ENCODE measurements around the gene RIOK3. TPM values are rescaled to one million over a fixed set of nuclear protein-coding genes. Genes with fewer than 3 reads are reported as not detected.
A peak's percentile ranks its signal among the peaks of the same experiment; 100 is the strongest.

The RIOK3 gene
- total and polyA plus RNA-seq, 9 donors, result 21.5 to 48.3 (median 39.2) TPM

- intact Hi-C loops (cut with DNase I), result no loop called here
- TF ChIP-seq EP300 (IDR thresholded peaks at IDR 0.05), result no peak
- 16 to 60% (median 31%) methylated on average over 11 of the region's 11 CpGs for WGBS, 3 donors
- Histone ChIP-seq H3K4me3 (no peak overlapping the region), H3K36me3 (no peaks in the 10 kb centered on the region), H3K4me1 (ENCODE audit: insufficient read depth) (no peaks in the 10 kb centered on the region), H3K9me3 (no peaks in the 10 kb centered on the region), H3K27ac (no peak overlapping the region), H3K27me3 (no peaks in the 10 kb centered on the region)
- peak in 1 of 5 donors; percentile 31 for DNase-seq
These were observed 46.2 kb downstream of the RIOK3 start for GRCh38 chr18:23499291-23499781.

- no peak overlapping the region for H3K4me3 ChIP-seq
- TF ChIP-seq EP300 (IDR thresholded peaks at IDR 0.05) (no peak), POLR2A (IDR thresholded peaks at IDR 0.05) (no peak), CTCF (IDR thresholded peaks at IDR 0.05) (no peak)
- no peaks in the 10 kb centered on the region for H3K9me3 ChIP-seq
- intact Hi-C loops (cut with DNase I), result loop anchor here in 2 of 4 donors (2.0 to 10.0 kb wide), 4 partner anchors 47 to 313 kb away; partner anchors contain the start of genes NPC1 (in 2 of the 2) and RIOK3 (in 1 of the 2)
- H3K27ac ChIP-seq, result no peak overlapping the region
- no peak for DNase-seq
- H3K27me3 ChIP-seq, result no peaks in the 10 kb centered on the region
- H3K36me3 ChIP-seq, result no peaks in the 10 kb centered on the region
- 78 to 81% (median 80%) methylated on average over 6 of the region's 6 CpGs for WGBS, 3 donors
- H3K4me1 ChIP-seq (ENCODE audit: insufficient read depth), result peaks cover 5% of the 10 kb centered on the region
These were observed 48.5 kb downstream of the RIOK3 start for GRCh38 chr18:23501626-23502025.

GRCh38 chr18:23502516-23503037 lies 49.5 kb downstream of the RIOK3 start:
- Histone ChIP-seq H3K9me3 (no peaks in the 10 kb centered on the region), H3K27ac (peak overlapping the region; percentile 11 to 93), H3K36me3 (no peaks in the 10 kb centered on the region), H3K4me1 (ENCODE audit: insufficient read depth) (peaks cover 5% of the 10 kb centered on the region), H3K27me3 (no peaks in the 10 kb centered on the region), H3K4me3 (peak overlapping the region; percentile 85)
- WGBS, 3 donors, result 9 to 12% (median 10%) methylated on average over 6 of the region's 6 CpGs
- intact Hi-C loops (cut with DNase I), result loop anchor here in 2 of 4 donors (2.0 to 10.0 kb wide), 4 partner anchors 48 to 312 kb away; partner anchors contain the start of genes NPC1 (in 2 of the 2) and RIOK3 (in 1 of the 2)
- no peak for DNase-seq
- TF ChIP-seq CTCF (IDR thresholded peaks at IDR 0.05) (no peak), EP300 (IDR thresholded peaks at IDR 0.05) (no peak)

GRCh38 chr18:23503038-23503962 lies 50.2 kb downstream of the RIOK3 start, which contains the start of gene RMC1:
TSS of gene RMC1 (plus strand) at chr18:23503511. CDS start at chr18:23503619, 108 bp downstream.
- intact Hi-C loops (cut with DNase I), result loop anchor here in 2 of 4 donors (2.0 to 10.0 kb wide), 4 partner anchors 48 to 312 kb away; partner anchors contain the start of genes NPC1 (in 2 of the 2) and RIOK3 (in 1 of the 2)
- no peaks in the 10 kb centered on the region for H3K9me3 ChIP-seq
- 0% methylated on average over 45 to 110 of the region's 110 CpGs for WGBS, 3 donors

More at GRCh38 chr18:23503038-23503962, 50.2 kb downstream of the RIOK3 start, which contains the start of gene RMC1:
- H3K27me3 ChIP-seq, result no peaks in the 10 kb centered on the region
- H3K4me1 ChIP-seq (ENCODE audit: insufficient read depth), result peaks cover 5% of the 10 kb centered on the region
- no peaks in the 10 kb centered on the region for H3K36me3 ChIP-seq
- H3K4me3 ChIP-seq, result peak within 1 kb of the TSS; percentile 85
- H3K27ac ChIP-seq, result peak within 1 kb of the TSS; percentile 36 to 93
- TF ChIP-seq POLR2A (IDR thresholded peaks at IDR 0.05) (peak; percentile 59), CTCF (IDR thresholded peaks at IDR 0.05) (peak in 2 of 3 donors; percentile 26 to 36), EP300 (IDR thresholded peaks at IDR 0.05) (no peak)
- DNase-seq, result peak; percentile 97 to 98 (median 98)

All from ovary (tissue), 9 donors.